Effector memory CD4-positive, alpha-beta T cell (primary cell): Measurements from ENCODE around the gene NTN1.

ENCODE experiments used
- DNase-seq, 3 donors: peaks; one replicate each; pipeline ENCODE4 v3.0.0-alpha.2; 2020
- H3K27ac ChIP-seq: 2 replicates; pipeline ENCODE4 v1.7.0; 2013; ENCODE audit warnings: mild to moderate bottlenecking, low read length, moderate library complexity; ENCODE audit not compliant: insufficient read depth, poor library complexity, severe bottlenecking
- H3K27me3 ChIP-seq: replicated peaks from 2 replicates; pipeline ENCODE4 v1.7.0; 2013; ENCODE audit warnings: mild to moderate bottlenecking, low read length; ENCODE audit not compliant: insufficient read depth, control insufficient read depth, poor library complexity, severe bottlenecking
- H3K36me3 ChIP-seq: 2 replicates; pipeline ENCODE4 v1.7.0; 2013; ENCODE audit warnings: mild to moderate bottlenecking, low read length, moderate library complexity; ENCODE audit not compliant: control insufficient read depth, insufficient read depth
- H3K4me1 ChIP-seq: 2 replicates; pipeline ENCODE4 v1.7.0; 2013; ENCODE audit warnings: low read length, mild to moderate bottlenecking; ENCODE audit not compliant: control insufficient read depth, insufficient read depth, poor library complexity, severe bottlenecking
- H3K4me3 ChIP-seq: 2 replicates; pipeline ENCODE4 v1.7.0; 2013; ENCODE audit warnings: low read length, low read depth, mild to moderate bottlenecking; ENCODE audit not compliant: insufficient read depth, poor library complexity, severe bottlenecking
- H3K9me3 ChIP-seq: 2 replicates; pipeline ENCODE4 v1.7.0; 2013; ENCODE audit warnings: mild to moderate bottlenecking, low read length, moderate library complexity; ENCODE audit not compliant: control insufficient read depth

Gene NTN1

GRCh38 chr17:9235346-9235745, 214.0 kb downstream of the NTN1 start:
- H3K9me3 ChIP-seq, result no peaks in the 10 kb centered on the region
- no peaks in the 10 kb centered on the region for H3K36me3 ChIP-seq
- no peak for DNase-seq
- H3K27me3 ChIP-seq, result no peaks in the 10 kb centered on the region
- peaks cover 12% of the 10 kb centered on the region for H3K4me1 ChIP-seq
- H3K4me3 ChIP-seq, result no peak overlapping the region
- no peak overlapping the region for H3K27ac ChIP-seq

GRCh38 chr17:9236286-9237052, 215.2 kb downstream of the NTN1 start:
- H3K4me3 ChIP-seq, result no peak overlapping the region
- no peaks in the 10 kb centered on the region for H3K27me3 ChIP-seq
- H3K27ac ChIP-seq, result no peak overlapping the region
- DNase-seq, result no peak
- no peaks in the 10 kb centered on the region for H3K9me3 ChIP-seq
- peaks cover 18% of the 10 kb centered on the region for H3K4me1 ChIP-seq
- H3K36me3 ChIP-seq, result no peaks in the 10 kb centered on the region

- no peak overlapping the region for H3K4me3 ChIP-seq
- no peaks in the 10 kb centered on the region for H3K27me3 ChIP-seq
- no peak for DNase-seq
- peaks cover 18% of the 10 kb centered on the region for H3K4me1 ChIP-seq
- no peaks in the 10 kb centered on the region for H3K36me3 ChIP-seq
- H3K27ac ChIP-seq, result no peak overlapping the region
- no peaks in the 10 kb centered on the region for H3K9me3 ChIP-seq
Observed at GRCh38 chr17:9237053-9237410, 215.7 kb downstream of the NTN1 start.

GRCh38 chr17:9237661-9238301, 216.5 kb downstream of the NTN1 start:
- Histone ChIP-seq H3K4me3 (no peak overlapping the region), H3K4me1 (peaks cover 18% of the 10 kb centered on the region), H3K36me3 (no peaks in the 10 kb centered on the region), H3K27me3 (no peaks in the 10 kb centered on the region), H3K27ac (no peak overlapping the region), H3K9me3 (no peaks in the 10 kb centered on the region)
- DNase-seq, result no peak

GRCh38 chr17:9238340-9239245, 217.3 kb downstream of the NTN1 start:
- Histone ChIP-seq H3K9me3 (no peaks in the 10 kb centered on the region), H3K27me3 (no peaks in the 10 kb centered on the region), H3K4me1 (peaks cover 18% of the 10 kb centered on the region), H3K36me3 (no peaks in the 10 kb centered on the region), H3K4me3 (peak overlapping the region; percentile 51), H3K27ac (no peak overlapping the region)
- DNase-seq, result no peak

- Histone ChIP-seq H3K27ac (peak overlapping the region; percentile 7), H3K4me1 (peaks cover 18% of the 10 kb centered on the region), H3K27me3 (no peaks in the 10 kb centered on the region), H3K4me3 (peak overlapping the region; percentile 51), H3K36me3 (no peaks in the 10 kb centered on the region), H3K9me3 (no peaks in the 10 kb centered on the region)
- no peak for DNase-seq
Observed at GRCh38 chr17:9239246-9239792, 218.0 kb downstream of the NTN1 start.

GRCh38 chr17:9239793-9240658, 218.7 kb downstream of the NTN1 start:
- no peaks in the 10 kb centered on the region for H3K27me3 ChIP-seq
- DNase-seq, result peak; percentile 55 to 63 (median 56)
- H3K9me3 ChIP-seq, result no peaks in the 10 kb centered on the region
- H3K4me3 ChIP-seq, result peak overlapping the region; percentile 62
- H3K36me3 ChIP-seq, result no peaks in the 10 kb centered on the region
- H3K4me1 ChIP-seq, result peaks cover 18% of the 10 kb centered on the region
- H3K27ac ChIP-seq, result peak overlapping the region; percentile 42

- no peaks in the 10 kb centered on the region for H3K36me3 ChIP-seq
- no peaks in the 10 kb centered on the region for H3K9me3 ChIP-seq
- no peaks in the 10 kb centered on the region for H3K27me3 ChIP-seq
- H3K27ac ChIP-seq, result peak overlapping the region; percentile 42
- DNase-seq, result no peak
- H3K4me3 ChIP-seq, result peak overlapping the region; percentile 62
- H3K4me1 ChIP-seq, result peaks cover 18% of the 10 kb centered on the region
Observed at GRCh38 chr17:9240659-9241370, 219.5 kb downstream of the NTN1 start.

GRCh38 chr17:9241371-9241712, 220.0 kb downstream of the NTN1 start:
- Histone ChIP-seq H3K4me3 (no peak overlapping the region), H3K4me1 (peaks cover 18% of the 10 kb centered on the region), H3K27ac (no peak overlapping the region), H3K36me3 (no peaks in the 10 kb centered on the region), H3K27me3 (no peaks in the 10 kb centered on the region), H3K9me3 (no peaks in the 10 kb centered on the region)
- DNase-seq, result no peak
